HG03045 (cell line): Measurements from ENCODE around the gene PAQR3.

Experiments
- ATAC-seq: cut with Tn5 transposase; IDR thresholded peaks from one replicate; pipeline ENCODE4 v1.9.1; 2021; ENCODE audit warnings: mild to moderate bottlenecking, moderate library complexity; ENCODE audit not compliant: unreplicated experiment

PAQR3 gene, protein sequence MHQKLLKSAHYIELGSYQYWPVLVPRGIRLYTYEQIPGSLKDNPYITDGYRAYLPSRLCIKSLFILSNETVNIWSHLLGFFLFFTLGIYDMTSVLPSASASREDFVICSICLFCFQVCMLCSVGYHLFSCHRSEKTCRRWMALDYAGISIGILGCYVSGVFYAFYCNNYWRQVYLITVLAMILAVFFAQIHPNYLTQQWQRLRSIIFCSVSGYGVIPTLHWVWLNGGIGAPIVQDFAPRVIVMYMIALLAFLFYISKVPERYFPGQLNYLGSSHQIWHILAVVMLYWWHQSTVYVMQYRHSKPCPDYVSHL

DNA sequence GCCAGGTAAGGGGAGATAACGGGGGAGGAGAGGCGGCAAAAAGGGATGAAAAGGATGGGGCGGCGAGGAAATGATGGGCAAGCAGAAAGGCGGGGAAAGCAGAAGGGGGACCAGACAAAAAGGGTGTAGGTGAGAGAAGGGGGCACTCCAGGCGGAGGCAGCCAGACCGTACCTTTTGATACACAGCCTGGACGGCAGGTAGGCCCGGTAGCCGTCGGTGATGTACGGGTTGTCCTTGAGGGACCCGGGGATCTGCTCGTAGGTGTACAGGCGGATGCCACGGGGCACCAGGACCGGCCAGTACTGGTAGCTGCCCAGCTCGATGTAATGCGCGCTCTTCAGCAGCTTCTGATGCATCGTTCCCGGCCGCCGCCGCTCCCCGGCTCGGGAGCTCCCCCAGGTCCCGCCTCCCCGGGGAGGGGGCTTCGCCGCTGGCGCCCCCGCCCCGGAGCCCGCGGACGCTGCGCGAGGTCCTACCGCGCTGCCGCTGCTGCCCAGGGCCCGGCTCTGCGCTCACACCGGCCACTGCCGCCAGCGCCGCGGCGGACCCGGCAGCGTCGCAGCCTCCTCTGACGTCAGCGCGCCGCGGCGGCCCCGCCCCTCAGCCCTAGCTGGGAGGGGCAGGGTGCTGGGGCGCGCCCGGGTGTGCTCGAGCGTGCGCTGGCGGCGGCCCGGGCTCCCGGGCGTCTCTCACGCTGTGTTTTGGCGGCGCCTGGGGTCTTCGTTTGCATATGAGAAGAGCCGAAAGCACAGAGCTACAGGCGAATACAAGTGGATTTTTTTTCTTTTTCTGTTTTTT, at the start of gene PAQR3:
Gene PAQR3, minus strand, starts transcription at position 571 of the 799 bp plus-strand sequence. Its CDS starts 214 bp downstream, at position 357.
- ATAC-seq = peak; percentile 98

- ATAC-seq = no peak
These were observed 48.4 kb upstream of the PAQR3 start for GRCh38 chr4:78987683-78988082.

GRCh38 chr4:78984593-78984992, 45.4 kb upstream of the PAQR3 start:
- ATAC-seq = no peak

- ATAC-seq = no peak
These were observed 36.6 kb upstream of the PAQR3 start for GRCh38 chr4:78975865-78976264.

- ATAC-seq = no peak
These were observed 32.5 kb upstream of the PAQR3 start for GRCh38 chr4:78971776-78972175.

DNA sequence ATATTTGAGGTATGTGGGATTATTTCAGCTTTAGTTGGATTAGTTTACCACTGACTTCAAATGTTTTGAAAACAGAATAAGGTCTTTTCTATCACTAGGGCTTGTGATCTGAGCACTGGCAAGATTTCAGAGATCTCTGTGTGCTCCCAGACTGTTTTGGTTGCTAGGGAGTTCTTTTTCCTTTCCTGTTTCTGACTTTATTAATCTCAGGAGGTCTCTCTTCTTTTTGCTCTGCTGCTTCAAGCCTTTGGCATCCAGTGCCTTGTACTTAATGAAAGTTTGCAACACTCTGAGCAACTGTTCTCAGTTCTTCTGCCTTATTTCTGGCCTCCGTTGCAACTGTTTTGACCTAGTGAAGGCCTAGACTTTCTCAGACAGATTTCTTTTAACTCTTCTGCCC, 32.1 kb upstream of the PAQR3 start:
- ATAC-seq = no peak

GRCh38 chr4:78962597-78963115, 23.4 kb upstream of the PAQR3 start:
- ATAC-seq = no peak

DNA sequence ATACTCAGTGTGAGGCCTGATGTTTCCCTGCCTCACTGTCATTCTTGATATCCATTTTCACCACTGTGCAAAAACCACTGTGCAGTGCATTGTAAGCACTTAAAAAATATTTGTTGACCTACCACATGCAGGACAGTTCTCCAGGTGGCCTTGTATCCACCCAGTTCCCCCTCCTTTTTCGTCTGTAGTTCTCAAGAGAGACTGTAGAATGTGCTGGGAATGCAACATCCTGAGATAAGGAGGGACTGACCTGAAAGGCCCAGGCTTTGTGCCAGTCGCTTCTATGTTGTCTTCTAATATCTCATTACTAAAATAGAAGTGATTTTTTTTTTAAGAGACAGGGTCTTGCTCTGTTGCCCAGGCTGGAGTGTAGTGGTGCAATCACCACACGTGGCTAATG, 21.7 kb upstream of the PAQR3 start:
- no peak for ATAC-seq

DNA sequence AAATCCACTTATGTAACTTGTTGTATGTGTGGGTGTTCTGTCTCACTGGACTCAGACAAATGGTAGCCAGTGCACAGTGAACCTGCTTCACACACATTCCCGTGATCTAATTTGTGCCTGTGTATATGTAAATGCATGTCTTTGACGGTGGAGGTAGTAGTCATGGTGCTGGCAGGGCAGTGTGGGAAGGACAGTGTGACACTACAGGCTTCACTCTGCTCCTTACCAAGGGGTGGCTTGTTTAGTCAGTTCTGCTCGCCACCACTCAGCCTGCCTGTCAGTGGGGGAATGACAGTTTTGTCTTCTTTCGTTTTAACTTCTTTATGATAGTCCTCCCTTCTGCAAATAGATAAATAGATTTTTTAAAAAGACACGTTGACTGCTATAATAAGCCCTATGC, 17.7 kb upstream of the PAQR3 start:
- no peak for ATAC-seq

DNA sequence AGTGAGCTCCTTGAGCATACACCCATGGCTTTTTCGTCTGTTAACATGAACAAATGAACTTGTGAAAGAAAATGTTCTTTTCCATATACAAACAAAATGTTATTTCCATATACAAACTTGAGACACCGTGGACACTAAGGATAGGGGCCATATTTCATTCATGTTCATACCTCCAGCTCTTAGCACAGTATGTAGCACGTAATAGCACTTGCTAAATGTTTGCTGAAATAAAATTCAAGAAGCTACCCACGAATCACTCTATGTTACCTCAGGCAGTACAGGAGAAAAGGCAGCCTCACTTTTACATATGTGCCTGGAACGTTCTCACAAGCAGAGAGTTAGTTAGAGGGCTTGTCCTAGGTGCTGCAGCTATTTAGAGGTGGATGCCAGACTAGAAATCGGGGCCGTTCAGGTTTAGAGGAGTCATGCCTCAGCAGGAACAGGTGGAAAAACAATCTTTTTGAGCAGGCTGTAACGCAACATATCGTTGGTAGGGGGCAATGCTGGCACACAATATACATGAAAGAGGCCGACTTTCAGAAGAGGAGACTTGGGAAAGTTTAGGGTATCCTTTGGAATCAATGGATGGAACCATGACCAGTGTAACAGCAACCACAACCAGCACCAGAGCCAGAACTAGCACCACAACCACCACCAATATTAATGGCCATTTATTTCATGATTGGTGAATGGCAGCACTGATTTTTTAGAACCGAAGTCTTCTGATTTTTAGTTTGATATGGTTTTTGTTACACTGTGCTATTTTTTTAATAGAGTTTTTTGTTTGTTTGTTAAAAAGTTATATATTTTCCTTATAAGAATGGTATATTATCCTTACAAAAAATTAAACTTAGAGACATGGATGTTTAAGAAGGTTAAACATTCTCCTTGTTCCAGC, 14.8 kb upstream of the PAQR3 start:
- no peak for ATAC-seq

- ATAC-seq = no peak
These were observed 14.0 kb upstream of the PAQR3 start for GRCh38 chr4:78953231-78953630.

GRCh38 chr4:78951862-78952472, 12.7 kb upstream of the PAQR3 start:
- ATAC-seq = no peak

- no peak for ATAC-seq
These were observed 10.5 kb upstream of the PAQR3 start for GRCh38 chr4:78949735-78950134.

GRCh38 chr4:78945651-78946179, 6.5 kb upstream of the PAQR3 start:
- ATAC-seq = no peak

DNA sequence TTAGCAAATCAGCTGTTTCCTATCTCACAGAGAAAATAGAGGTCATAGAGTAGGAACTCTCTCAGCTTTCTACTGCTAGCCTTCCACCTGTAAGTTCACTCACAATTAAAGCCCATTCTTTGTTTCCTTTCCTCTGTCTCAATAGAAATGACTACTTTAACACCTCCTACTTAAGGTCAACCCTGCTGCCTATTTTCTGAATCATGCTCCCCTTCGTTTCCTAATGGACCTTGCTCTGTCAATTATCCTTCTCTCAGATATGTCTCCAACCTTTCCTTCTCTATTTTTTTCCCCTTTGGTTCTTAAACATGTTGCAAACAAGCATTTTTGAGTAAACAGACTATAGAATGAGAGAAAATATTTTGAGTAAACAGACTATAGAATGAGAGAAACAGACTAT, 5.1 kb upstream of the PAQR3 start:
- ATAC-seq = no peak

GRCh38 chr4:78940752-78941151, 1.5 kb upstream of the PAQR3 start:
- no peak for ATAC-seq

GRCh38 chr4:78939667-78940008, 400 bp upstream of the PAQR3 start:
- peak; percentile 20 for ATAC-seq

DNA sequence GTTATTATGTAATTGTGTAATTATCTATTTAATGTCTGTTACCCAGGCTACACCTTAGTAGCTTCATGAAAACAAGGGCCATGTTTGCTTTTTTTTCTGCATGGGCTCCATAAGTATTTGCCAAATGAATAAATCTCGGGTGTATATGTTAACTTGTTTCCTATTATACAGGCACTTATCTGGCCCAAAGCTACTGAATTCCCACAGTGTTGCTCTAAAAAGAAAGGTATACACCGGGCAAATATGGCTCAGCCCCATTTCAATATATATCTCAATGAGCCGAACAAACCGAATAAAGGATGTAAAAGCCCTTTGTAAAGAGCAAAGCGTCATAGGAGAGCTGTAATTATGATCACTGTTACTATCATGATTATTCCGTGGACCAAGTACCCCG, 767 bp downstream of the PAQR3 start:
- no peak for ATAC-seq

- ATAC-seq = no peak
These were observed 1.4 kb downstream of the PAQR3 start for GRCh38 chr4:78937837-78938236.

DNA sequence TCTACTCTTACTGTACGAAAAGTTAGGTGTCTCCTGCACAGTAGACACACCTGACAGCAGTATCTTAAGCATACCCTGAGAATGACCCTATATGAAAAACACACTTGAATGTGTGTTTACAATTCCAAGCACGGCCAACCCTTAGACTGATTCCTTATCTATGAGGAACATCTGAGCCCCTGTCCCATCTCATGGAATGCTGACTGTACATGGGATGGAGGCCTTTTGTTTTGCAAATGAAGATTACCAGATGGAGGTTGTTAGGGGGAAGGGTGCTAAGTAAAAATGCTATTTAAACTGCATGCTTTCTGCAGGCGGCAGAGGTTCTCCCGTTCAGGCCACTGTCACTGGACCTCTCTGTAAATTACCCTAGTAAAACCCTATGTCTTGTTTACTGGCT, 2.2 kb downstream of the PAQR3 start:
- no peak for ATAC-seq
